Mesenchymal stem cell (in vitro differentiated cells and primary cell): ENCODE measurements around the gene SLC39A8.

Experiments used
- DNase-seq: peaks from one replicate; pipeline ENCODE4 v3.0.0-alpha.2; 2013
- H2AFZ ChIP-seq: one replicate; pipeline ENCODE4 v1.6.1; 2013; ENCODE audit warnings: low read depth, mild to moderate bottlenecking, control low read depth, inconsistent platforms, low read length, moderate library complexity
- H2AK5ac ChIP-seq: 2 replicates; pipeline ENCODE4 v1.6.1; 2013; ENCODE audit warnings: low read length, moderate library complexity, mild to moderate bottlenecking, inconsistent platforms; ENCODE audit not compliant: severe bottlenecking
- H2BK120ac ChIP-seq: one replicate; pipeline ENCODE4 v1.6.1; 2013; ENCODE audit warnings: low read depth, mild to moderate bottlenecking, inconsistent platforms, low read length, moderate library complexity
- H2BK12ac ChIP-seq, 2 experiments: one replicate each; pipeline ENCODE4 v1.6.1; 2013; ENCODE audit warnings: inconsistent platforms in 2 of 2, low read length in 2 of 2, mild to moderate bottlenecking in 2 of 2, moderate library complexity in 2 of 2, control low read depth in 1 of 2
- H2BK15ac ChIP-seq: one replicate; pipeline ENCODE4 v1.6.1; 2013; ENCODE audit warnings: mild to moderate bottlenecking, low read depth, inconsistent platforms; ENCODE audit not compliant: poor library complexity, severe bottlenecking
- H2BK5ac ChIP-seq: 2 replicates; pipeline ENCODE4 v1.6.1; 2013; ENCODE audit warnings: low read depth, mild to moderate bottlenecking, low read length, control low read depth, inconsistent platforms; ENCODE audit not compliant: poor library complexity, severe bottlenecking
- H3K14ac ChIP-seq, 2 experiments: one replicate each; pipeline ENCODE4 v1.6.1; 2013; ENCODE audit warnings: inconsistent platforms in 2 of 2, low read length in 2 of 2, control low read depth in 1 of 2, mild to moderate bottlenecking in 1 of 2, moderate library complexity in 1 of 2
- H3K18ac ChIP-seq, 2 experiments: one replicate each; pipeline ENCODE4 v1.6.1; 2013; ENCODE audit warnings: inconsistent platforms in 2 of 2, low read length in 2 of 2, control low read depth in 1 of 2, low read depth in 1 of 2, mild to moderate bottlenecking in 1 of 2
- H3K23ac ChIP-seq, 2 experiments: one replicate each; pipeline ENCODE4 v1.6.1; 2013; ENCODE audit warnings: inconsistent platforms in 2 of 2, low read length in 2 of 2, mild to moderate bottlenecking in 2 of 2, moderate library complexity in 2 of 2, control low read depth in 1 of 2
- H3K27ac ChIP-seq: 2 replicates; pipeline ENCODE4 v1.5.1; 2013; ENCODE audit warnings: mild to moderate bottlenecking, moderate library complexity, low read length, control low read depth, inconsistent platforms; ENCODE audit not compliant: poor library complexity, severe bottlenecking
- H3K27me3 ChIP-seq, 2 experiments: 2 replicates each; pipeline versions ENCODE4 v1.6.1 to v1.7.0; 2013; ENCODE audit warnings: low read length in 2 of 2, mild to moderate bottlenecking in 2 of 2, moderate library complexity in 2 of 2, control low read depth in 1 of 2, inconsistent platforms in 1 of 2; ENCODE audit not compliant: control insufficient read depth in 1 of 2, insufficient read depth in 1 of 2
- H3K36me3 ChIP-seq, 2 experiments: 2 replicates each; pipeline versions ENCODE4 v1.6.1 to v1.7.0; 2013; ENCODE audit warnings: low read length in 2 of 2, control low read depth in 1 of 2, inconsistent platforms in 1 of 2, low read depth in 1 of 2, mild to moderate bottlenecking in 1 of 2; ENCODE audit not compliant: insufficient read depth in 2 of 2, control insufficient read depth in 1 of 2
- H3K4ac ChIP-seq, 2 experiments: one replicate each; pipeline ENCODE4 v1.6.1; 2013; ENCODE audit warnings: inconsistent platforms in 2 of 2, low read length in 2 of 2, mild to moderate bottlenecking in 2 of 2, moderate library complexity in 2 of 2, control low read depth in 1 of 2, low read depth in 1 of 2
- H3K4me1 ChIP-seq: 2 replicates; pipeline ENCODE4 v1.6.1; 2013; ENCODE audit warnings: low read depth, low read length, control low read depth; ENCODE audit not compliant: control insufficient read depth, insufficient read depth
- H3K4me2 ChIP-seq: 2 replicates; pipeline ENCODE4 v1.6.1; 2013; ENCODE audit warnings: low read length, mild to moderate bottlenecking, inconsistent platforms; ENCODE audit not compliant: poor library complexity, severe bottlenecking
- H3K4me3 ChIP-seq, 2 experiments: 2 replicates each; pipeline versions ENCODE4 v1.5.1 to v1.7.0; 2013; ENCODE audit warnings: low read length in 2 of 2, mild to moderate bottlenecking in 2 of 2, control low read depth in 1 of 2, low read depth in 1 of 2; ENCODE audit not compliant: insufficient read depth in 1 of 2
- H3K79me1 ChIP-seq: replicated peaks from 2 replicates; pipeline ENCODE4 v1.6.1; 2013; ENCODE audit warnings: mild to moderate bottlenecking, control low read depth, low read length, inconsistent platforms; ENCODE audit not compliant: poor library complexity, severe bottlenecking
- H3K9ac ChIP-seq: 2 replicates; pipeline ENCODE4 v1.7.0; 2013; ENCODE audit warnings: mild to moderate bottlenecking, low read length, moderate library complexity
- H3K9me3 ChIP-seq: 2 replicates; pipeline ENCODE4 v1.7.0; 2013; ENCODE audit warnings: mild to moderate bottlenecking, low read length; ENCODE audit not compliant: control insufficient read depth
- H4K8ac ChIP-seq: one replicate; pipeline ENCODE4 v1.6.1; 2013; ENCODE audit warnings: inconsistent platforms, mild to moderate bottlenecking, low read length, moderate library complexity
- H4K91ac ChIP-seq: one replicate; pipeline ENCODE4 v1.6.1; 2013; ENCODE audit warnings: mild to moderate bottlenecking, low read length, inconsistent platforms
- WGBS: methylation state at CpG from one replicate; pipeline ENCODE4 v1.1.7; 2013; ENCODE audit warnings: mixed read lengths; 5-methylcytosine and 5-hydroxymethylcytosine counted together

SLC39A8 gene

GRCh38 chr4:102268355-102268754 is 76.9 kb downstream of the SLC39A8 start:
- no peak overlapping the region for H2BK12ac ChIP-seq
- no peak overlapping the region for H2BK120ac ChIP-seq
- no peak overlapping the region for H3K4ac ChIP-seq
- no peak overlapping the region for H2BK15ac ChIP-seq
- H3K23ac ChIP-seq: no peak overlapping the region
- H3K18ac ChIP-seq: no peak overlapping the region
- H2AFZ ChIP-seq: no peak overlapping the region
- no peaks in the 10 kb centered on the region for H3K27me3 ChIP-seq
- H2AK5ac ChIP-seq: no peak overlapping the region
- H2BK5ac ChIP-seq: no peak overlapping the region
- peaks cover 0 to 1% of the 10 kb centered on the region in 2 experiments for H3K36me3 ChIP-seq
- no peak overlapping the region for H3K14ac ChIP-seq
- no peak for DNase-seq
- H3K9ac ChIP-seq: no peak overlapping the region
- H3K79me1 ChIP-seq: no peaks in the 10 kb centered on the region
- H3K4me3 ChIP-seq: no peak overlapping the region
- no peaks in the 10 kb centered on the region for H3K9me3 ChIP-seq
- H4K8ac ChIP-seq: no peak overlapping the region
- peaks cover 2% of the 10 kb centered on the region for H3K4me1 ChIP-seq
- H3K4me2 ChIP-seq: no peak overlapping the region
- no peak overlapping the region for H3K27ac ChIP-seq
- no peak overlapping the region for H4K91ac ChIP-seq

GRCh38 chr4:102263024-102263787 is 82.1 kb downstream of the SLC39A8 start:
- peak; percentile 65 for DNase-seq

GRCh38 chr4:102259702-102260101 is 85.6 kb downstream of the SLC39A8 start:
- Histone ChIP-seq H2BK12ac (no peak overlapping the region), H2AFZ (no peak overlapping the region), H3K4me1 (no peaks in the 10 kb centered on the region), H2AK5ac (no peak overlapping the region), H2BK120ac (no peak overlapping the region), H2BK5ac (no peak overlapping the region), H3K27me3 (no peaks in the 10 kb centered on the region), H3K4me3 (no peak overlapping the region), H3K4ac (no peak overlapping the region), H3K9me3 (no peaks in the 10 kb centered on the region), H3K9ac (no peak overlapping the region), H3K18ac (no peak overlapping the region), H4K8ac (no peak overlapping the region), H3K23ac (no peak overlapping the region), H3K4me2 (no peak overlapping the region), H3K14ac (no peak overlapping the region), H3K27ac (no peak overlapping the region), H2BK15ac (no peak overlapping the region), H4K91ac (no peak overlapping the region), H3K79me1 (no peaks in the 10 kb centered on the region), H3K36me3 (no peaks in the 10 kb centered on the region)
- no CpG with 5 or more reads among the region's 1 CpG for WGBS
- DNase-seq: no peak

More at GRCh38 chr4:102263024-102263787, 82.1 kb downstream of the SLC39A8 start:
- no peak overlapping the region for H3K18ac ChIP-seq
- H3K27me3 ChIP-seq: no peaks in the 10 kb centered on the region
- no peaks in the 10 kb centered on the region for H3K4me1 ChIP-seq
- no peaks in the 10 kb centered on the region for H3K79me1 ChIP-seq
- no peak overlapping the region for H3K23ac ChIP-seq
- no peak overlapping the region for H3K9ac ChIP-seq
- no peak overlapping the region for H3K4ac ChIP-seq
- H3K4me2 ChIP-seq: no peak overlapping the region
- H3K14ac ChIP-seq: no peak overlapping the region
- no peak overlapping the region for H4K8ac ChIP-seq
- H2BK15ac ChIP-seq: no peak overlapping the region
- H2BK120ac ChIP-seq: no peak overlapping the region
- H2BK5ac ChIP-seq: no peak overlapping the region
- no peak overlapping the region for H2AK5ac ChIP-seq
- H3K27ac ChIP-seq: no peak overlapping the region
- no peaks in the 10 kb centered on the region for H3K36me3 ChIP-seq
- no peak overlapping the region for H4K91ac ChIP-seq
- no peak overlapping the region for H3K4me3 ChIP-seq
- no peak overlapping the region for H2BK12ac ChIP-seq
- no peak overlapping the region for H2AFZ ChIP-seq
- 93% methylated on average over 2 of the region's 3 CpGs for WGBS
- H3K9me3 ChIP-seq: no peaks in the 10 kb centered on the region

GRCh38 chr4:102259081-102259480 is 86.2 kb downstream of the SLC39A8 start:
- 10% methylated on average over 2 of the region's 3 CpGs for WGBS
- Histone ChIP-seq H3K4me1 (no peaks in the 10 kb centered on the region), H2BK5ac (no peak overlapping the region), H2BK12ac (peak overlapping the region in 1 of 2 experiments; percentile 9), H2BK120ac (no peak overlapping the region), H3K9me3 (no peaks in the 10 kb centered on the region), H4K8ac (no peak overlapping the region), H3K18ac (no peak overlapping the region), H2AK5ac (no peak overlapping the region), H3K4me2 (no peak overlapping the region), H3K27me3 (no peaks in the 10 kb centered on the region), H3K27ac (no peak overlapping the region), H3K23ac (no peak overlapping the region), H3K36me3 (no peaks in the 10 kb centered on the region), H3K9ac (no peak overlapping the region), H2AFZ (no peak overlapping the region), H3K4ac (no peak overlapping the region), H4K91ac (no peak overlapping the region), H3K4me3 (no peak overlapping the region), H2BK15ac (no peak overlapping the region), H3K79me1 (no peaks in the 10 kb centered on the region), H3K14ac (no peak overlapping the region)
- DNase-seq: peak; percentile 51
